ENCODE data around the gene AP2M1.

- TF ChIP-seq GATA2 (IDR thresholded peaks at IDR 0.05; ENCODE audit: low read depth, low read length) (no peak), GATA3 (IDR thresholded peaks at IDR 0.05; ENCODE audit: low read depth, low read length) (no peak)
These were observed 19.6 kb upstream of the AP2M1 start, which contains the start of gene DVL3 for GRCh38 chr3:184154885-184155643.

Data from SH-SY5Y (cell line).